ENCODE measurements around the gene C9orf85.

- TF ChIP-seq, protein P1, sequence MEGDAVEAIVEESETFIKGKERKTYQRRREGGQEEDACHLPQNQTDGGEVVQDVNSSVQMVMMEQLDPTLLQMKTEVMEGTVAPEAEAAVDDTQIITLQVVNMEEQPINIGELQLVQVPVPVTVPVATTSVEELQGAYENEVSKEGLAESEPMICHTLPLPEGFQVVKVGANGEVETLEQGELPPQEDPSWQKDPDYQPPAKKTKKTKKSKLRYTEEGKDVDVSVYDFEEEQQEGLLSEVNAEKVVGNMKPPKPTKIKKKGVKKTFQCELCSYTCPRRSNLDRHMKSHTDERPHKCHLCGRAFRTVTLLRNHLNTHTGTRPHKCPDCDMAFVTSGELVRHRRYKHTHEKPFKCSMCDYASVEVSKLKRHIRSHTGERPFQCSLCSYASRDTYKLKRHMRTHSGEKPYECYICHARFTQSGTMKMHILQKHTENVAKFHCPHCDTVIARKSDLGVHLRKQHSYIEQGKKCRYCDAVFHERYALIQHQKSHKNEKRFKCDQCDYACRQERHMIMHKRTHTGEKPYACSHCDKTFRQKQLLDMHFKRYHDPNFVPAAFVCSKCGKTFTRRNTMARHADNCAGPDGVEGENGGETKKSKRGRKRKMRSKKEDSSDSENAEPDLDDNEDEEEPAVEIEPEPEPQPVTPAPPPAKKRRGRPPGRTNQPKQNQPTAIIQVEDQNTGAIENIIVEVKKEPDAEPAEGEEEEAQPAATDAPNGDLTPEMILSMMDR (IDR thresholded peaks at IDR 0.05): no peak
- TF ChIP-seq EP300 (IDR thresholded peaks at IDR 0.05) (no peak), POLR2A (IDR thresholded peaks at IDR 0.05) (no peak)
Observed at GRCh38 chr9:71878327-71879274, 32.8 kb upstream of the C9orf85 start.
